Endothelial cell of umbilical vein (primary cell): ENCODE data around the gene HPGDS.

Experiments used
- FOS ChIP-seq: IDR thresholded peaks from 2 replicates; pipeline ENCODE4 v1.6.1; 2011; ENCODE audit warnings: mild to moderate bottlenecking, low read length, moderate library complexity, borderline replicate concordance; ENCODE audit not compliant: insufficient read depth
- POLR2AphosphoS5 ChIP-seq: IDR thresholded peaks from 2 replicates; pipeline ENCODE4 v1.6.1; 2012; ENCODE audit warnings: low read depth, mild to moderate bottlenecking, control low read depth, low read length, moderate library complexity; ENCODE audit not compliant: insufficient read depth
- TF ChIP-seq, protein P1 (sequence below), 2 donors: IDR thresholded peaks; 1 replicate in 1 of 2; 2 replicates in 1 of 2; pipeline ENCODE4 v1.5.1; 2011; ENCODE audit warnings: low read length in 2 of 2, mild to moderate bottlenecking in 2 of 2, moderate library complexity in 2 of 2, control low read depth in 1 of 2, inconsistent platforms in 1 of 2, low read depth in 1 of 2; ENCODE audit not compliant: insufficient read depth in 1 of 2; ENCODE audit errors: extremely low read depth in 1 of 2

DNA sequence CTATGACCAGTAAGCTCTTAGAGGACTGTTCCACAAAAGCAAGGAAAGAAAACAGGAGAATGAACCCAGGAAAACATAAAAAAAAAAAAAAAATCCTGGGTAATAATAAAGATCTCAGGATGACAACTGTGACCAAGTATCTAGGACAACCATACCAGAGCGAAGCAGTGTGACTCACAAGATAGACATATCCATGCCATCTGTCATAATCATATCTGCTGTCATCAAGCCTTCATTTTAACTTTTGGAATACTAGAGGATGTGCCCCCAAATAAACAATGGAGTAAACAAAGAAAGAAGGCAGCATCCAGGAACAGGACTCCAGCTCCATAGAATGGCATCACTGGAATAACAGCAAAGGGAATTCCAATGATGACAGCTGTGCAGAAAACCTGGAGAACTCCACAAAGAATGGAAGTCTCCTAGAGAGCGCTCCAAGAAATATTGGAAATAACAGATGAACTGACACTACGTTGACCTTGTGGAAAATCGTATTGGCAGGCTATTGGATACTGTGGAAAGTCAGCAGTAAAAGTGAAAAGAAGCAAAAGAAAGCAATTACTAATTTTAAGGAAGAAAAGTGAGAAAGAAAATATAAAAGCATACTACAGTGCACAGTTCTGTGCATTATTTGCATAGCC lies 35.3 kb downstream of the HPGDS start:
- TF ChIP-seq POLR2AphosphoS5 (no peak), FOS (no peak)
- TF ChIP-seq, protein P1, sequence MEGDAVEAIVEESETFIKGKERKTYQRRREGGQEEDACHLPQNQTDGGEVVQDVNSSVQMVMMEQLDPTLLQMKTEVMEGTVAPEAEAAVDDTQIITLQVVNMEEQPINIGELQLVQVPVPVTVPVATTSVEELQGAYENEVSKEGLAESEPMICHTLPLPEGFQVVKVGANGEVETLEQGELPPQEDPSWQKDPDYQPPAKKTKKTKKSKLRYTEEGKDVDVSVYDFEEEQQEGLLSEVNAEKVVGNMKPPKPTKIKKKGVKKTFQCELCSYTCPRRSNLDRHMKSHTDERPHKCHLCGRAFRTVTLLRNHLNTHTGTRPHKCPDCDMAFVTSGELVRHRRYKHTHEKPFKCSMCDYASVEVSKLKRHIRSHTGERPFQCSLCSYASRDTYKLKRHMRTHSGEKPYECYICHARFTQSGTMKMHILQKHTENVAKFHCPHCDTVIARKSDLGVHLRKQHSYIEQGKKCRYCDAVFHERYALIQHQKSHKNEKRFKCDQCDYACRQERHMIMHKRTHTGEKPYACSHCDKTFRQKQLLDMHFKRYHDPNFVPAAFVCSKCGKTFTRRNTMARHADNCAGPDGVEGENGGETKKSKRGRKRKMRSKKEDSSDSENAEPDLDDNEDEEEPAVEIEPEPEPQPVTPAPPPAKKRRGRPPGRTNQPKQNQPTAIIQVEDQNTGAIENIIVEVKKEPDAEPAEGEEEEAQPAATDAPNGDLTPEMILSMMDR (IDR thresholded peaks at IDR 0.05; ENCODE audit: extremely low read depth in 1 of 2, insufficient read depth in 1 of 2, low read depth in 1 of 2, low read length in 2 of 2), result no peak
